ENCODE measurements around the gene LPAR2. TPM values are rescaled to one million over a fixed set of nuclear protein-coding genes. Genes with fewer than 3 reads are reported as not detected.
"Not testable (repeated sequence)": the region's sequence is repeated elsewhere in the genome, so short reads cannot be mapped to it uniquely, and the experiment has no call there.

The LPAR2 gene
- total RNA-seq, 1 donor from 2014 or later: 15.2 TPM

DNA sequence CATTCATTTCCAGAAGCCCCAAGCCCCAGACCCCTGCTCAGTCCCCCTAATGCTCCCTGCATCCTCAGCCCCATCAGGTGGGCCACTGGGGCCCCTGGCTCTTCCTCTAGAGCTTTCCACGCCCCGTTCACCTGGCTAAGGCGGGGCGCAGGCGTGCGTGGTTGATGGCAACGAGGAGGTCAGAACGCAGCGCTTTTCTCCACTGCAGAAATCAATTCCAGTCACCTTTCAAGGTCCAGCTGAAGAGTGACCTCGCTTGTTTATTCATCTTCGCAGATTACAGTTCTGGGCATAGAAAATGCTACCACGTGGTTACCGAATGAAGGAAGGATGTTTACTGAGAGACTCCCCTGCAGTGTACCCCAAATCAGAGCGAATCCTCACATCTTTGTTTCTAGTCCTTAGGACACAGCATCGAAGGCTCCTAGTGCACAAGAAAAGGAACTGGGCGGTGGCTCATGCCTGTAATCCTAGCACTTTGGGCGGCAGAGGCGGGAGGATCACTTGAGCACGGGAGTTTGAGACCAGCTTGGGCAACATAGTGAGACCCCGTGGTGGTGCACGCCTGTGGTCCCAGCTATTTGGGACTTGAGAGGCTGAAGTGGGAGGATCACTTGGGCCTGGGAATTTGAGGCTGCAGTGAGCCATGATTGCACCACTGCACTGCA lies 8.7 kb downstream of the LPAR2 start:
- H3K9me3 ChIP-seq: no peaks in the 10 kb centered on the region
- peaks cover 7% of the 10 kb centered on the region for H3K4me1 ChIP-seq
- no peaks in the 10 kb centered on the region for H3K27me3 ChIP-seq
- intact Hi-C loops (cut with DNase I): no loop called here
- H3K4me3 ChIP-seq: peak overlapping the region in 1 of 2 donors; percentile 40
- no peak overlapping the region for H3K27ac ChIP-seq
- DNase-seq (ENCODE audit: extremely low spot score in 2 of 2): no peak
- TF ChIP-seq, protein P1, sequence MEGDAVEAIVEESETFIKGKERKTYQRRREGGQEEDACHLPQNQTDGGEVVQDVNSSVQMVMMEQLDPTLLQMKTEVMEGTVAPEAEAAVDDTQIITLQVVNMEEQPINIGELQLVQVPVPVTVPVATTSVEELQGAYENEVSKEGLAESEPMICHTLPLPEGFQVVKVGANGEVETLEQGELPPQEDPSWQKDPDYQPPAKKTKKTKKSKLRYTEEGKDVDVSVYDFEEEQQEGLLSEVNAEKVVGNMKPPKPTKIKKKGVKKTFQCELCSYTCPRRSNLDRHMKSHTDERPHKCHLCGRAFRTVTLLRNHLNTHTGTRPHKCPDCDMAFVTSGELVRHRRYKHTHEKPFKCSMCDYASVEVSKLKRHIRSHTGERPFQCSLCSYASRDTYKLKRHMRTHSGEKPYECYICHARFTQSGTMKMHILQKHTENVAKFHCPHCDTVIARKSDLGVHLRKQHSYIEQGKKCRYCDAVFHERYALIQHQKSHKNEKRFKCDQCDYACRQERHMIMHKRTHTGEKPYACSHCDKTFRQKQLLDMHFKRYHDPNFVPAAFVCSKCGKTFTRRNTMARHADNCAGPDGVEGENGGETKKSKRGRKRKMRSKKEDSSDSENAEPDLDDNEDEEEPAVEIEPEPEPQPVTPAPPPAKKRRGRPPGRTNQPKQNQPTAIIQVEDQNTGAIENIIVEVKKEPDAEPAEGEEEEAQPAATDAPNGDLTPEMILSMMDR (IDR thresholded peaks at IDR 0.05): no peak
- TF ChIP-seq POLR2AphosphoS5 (IDR thresholded peaks at IDR 0.05; ENCODE audit: insufficient read depth in 1 of 2, low read depth in 1 of 2) (no peak), POLR2A (IDR thresholded peaks at IDR 0.05) (no peak)
- no peaks in the 10 kb centered on the region for H3K36me3 ChIP-seq

DNA sequence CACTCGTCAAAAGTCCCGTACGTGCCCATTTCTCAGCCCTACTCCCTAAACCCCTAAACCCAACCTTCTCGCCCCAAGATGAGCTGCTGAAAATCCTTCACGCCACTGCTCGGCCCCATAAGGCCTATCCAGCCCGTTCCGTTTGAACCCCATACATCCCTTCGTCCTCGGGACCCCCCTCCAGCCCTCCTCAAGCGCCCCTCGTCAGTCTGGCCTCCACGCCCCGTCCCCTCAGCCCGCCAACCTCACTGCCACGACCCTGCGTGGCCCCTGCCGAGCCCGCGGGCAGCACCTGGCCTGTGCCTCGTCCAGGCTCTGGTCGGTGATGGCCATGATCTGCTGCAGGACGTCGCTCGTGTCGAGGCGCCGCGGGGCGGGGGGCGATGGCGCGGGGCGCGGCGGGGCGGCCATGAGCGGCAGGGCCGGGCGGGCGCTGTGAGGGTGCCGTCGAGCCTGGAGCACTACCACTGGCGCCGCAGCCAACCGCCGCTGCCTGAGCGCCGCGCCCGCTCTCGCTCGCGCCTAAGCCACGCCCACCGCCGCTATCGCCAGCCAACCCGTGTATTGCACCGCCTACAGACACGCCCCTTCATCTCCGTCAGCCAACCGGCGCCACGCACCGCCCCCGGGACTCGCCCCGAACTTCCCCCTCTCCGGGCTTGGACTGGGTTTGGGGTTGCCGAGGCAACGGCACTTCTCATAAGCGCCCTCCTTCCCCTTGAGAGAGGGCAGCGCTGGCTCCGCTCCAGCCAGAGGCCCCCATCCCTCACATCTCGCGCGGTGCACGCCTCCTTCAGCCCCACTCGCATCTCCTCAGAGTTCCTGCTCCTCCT lies 9.6 kb downstream of the LPAR2 start, which contains the start of gene PBX4:
Gene PBX4, minus strand, starts transcription at position 469 of the 833 bp plus-strand sequence. Its CDS starts 58 bp downstream, at position 411.
- intact Hi-C loops (cut with DNase I): no loop called here
- no peak for DNase-seq (ENCODE audit: extremely low spot score in 2 of 2)
- H3K9me3 ChIP-seq: no peaks in the 10 kb centered on the region
- no peaks in the 10 kb centered on the region for H3K36me3 ChIP-seq
- H3K27me3 ChIP-seq: no peaks in the 10 kb centered on the region
- TF ChIP-seq, protein P1 (IDR thresholded peaks at IDR 0.05): no peak
- TF ChIP-seq POLR2AphosphoS5 (IDR thresholded peaks at IDR 0.05; ENCODE audit: insufficient read depth in 1 of 2, low read depth in 1 of 2) (peak in 1 of 2 donors; percentile 42), POLR2A (IDR thresholded peaks at IDR 0.05) (no peak)
- peaks cover 7% of the 10 kb centered on the region for H3K4me1 ChIP-seq
- H3K27ac ChIP-seq: no peak within 1 kb of the TSS
- H3K4me3 ChIP-seq: peak within 1 kb of the TSS; percentile 40 to 45

DNA sequence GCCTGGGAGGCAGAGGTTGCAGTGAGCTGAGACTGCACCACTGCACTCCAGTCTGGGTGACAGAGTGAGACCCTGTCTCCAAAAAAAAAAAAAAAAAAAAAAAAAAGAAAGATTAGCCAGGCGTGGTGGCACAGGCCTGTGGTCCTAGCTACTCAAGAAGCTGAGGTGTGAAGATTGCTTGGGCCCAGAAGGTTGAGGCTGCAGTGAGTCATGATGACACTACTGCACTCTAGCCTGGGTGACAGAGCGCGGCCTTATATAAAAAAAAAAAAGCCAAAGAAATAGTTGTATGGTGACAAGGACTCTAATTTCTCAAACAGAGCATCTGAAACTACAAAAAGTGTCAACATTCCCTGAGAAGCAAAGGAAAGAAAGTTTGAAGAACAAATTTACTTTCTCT lies 12.9 kb downstream of the LPAR2 start:
- intact Hi-C loops (cut with DNase I): no loop called here
- TF ChIP-seq, protein P1 (IDR thresholded peaks at IDR 0.05): no peak
- TF ChIP-seq POLR2A (IDR thresholded peaks at IDR 0.05): no peak
- no peak for TF ChIP-seq POLR2AphosphoS5 (IDR thresholded peaks at IDR 0.05; ENCODE audit: insufficient read depth in 1 of 2, low read depth in 1 of 2)
- H3K9me3 ChIP-seq: no peaks in the 10 kb centered on the region
- H3K27me3 ChIP-seq: no peaks in the 10 kb centered on the region
- peaks cover 7% of the 10 kb centered on the region for H3K4me1 ChIP-seq
- DNase-seq (ENCODE audit: extremely low spot score in 2 of 2): no peak
- no peaks in the 10 kb centered on the region for H3K36me3 ChIP-seq
- no peak overlapping the region for H3K27ac ChIP-seq
- H3K4me3 ChIP-seq: no peak overlapping the region

DNA sequence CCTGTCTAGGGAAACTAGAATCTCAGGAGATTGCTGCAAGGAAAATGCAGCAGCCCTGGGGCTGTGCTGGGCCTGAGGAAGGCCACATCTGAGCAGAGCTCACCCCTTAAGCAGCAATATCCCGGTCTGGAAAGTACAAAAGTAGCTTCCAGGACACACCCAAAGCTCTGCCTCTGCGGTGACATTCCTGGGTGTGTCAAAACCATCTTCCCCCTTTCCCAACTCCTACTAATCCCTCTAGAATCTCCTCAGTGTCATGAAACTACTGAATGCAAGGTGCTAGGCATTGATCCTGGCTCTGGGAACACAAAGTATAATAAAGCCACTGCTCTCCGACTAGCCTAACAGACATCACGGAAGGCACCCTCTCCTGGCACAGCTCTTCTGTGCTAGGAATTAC lies 14.5 kb downstream of the LPAR2 start:
- H3K9me3 ChIP-seq: no peaks in the 10 kb centered on the region
- intact Hi-C loops (cut with DNase I): no loop called here
- no peak overlapping the region for H3K27ac ChIP-seq
- no peak overlapping the region for H3K4me3 ChIP-seq
- no peaks in the 10 kb centered on the region for H3K4me1 ChIP-seq
- DNase-seq (ENCODE audit: extremely low spot score in 2 of 2): no peak
- TF ChIP-seq POLR2A (IDR thresholded peaks at IDR 0.05): no peak
- no peaks in the 10 kb centered on the region for H3K27me3 ChIP-seq
- H3K36me3 ChIP-seq: no peaks in the 10 kb centered on the region

DNA sequence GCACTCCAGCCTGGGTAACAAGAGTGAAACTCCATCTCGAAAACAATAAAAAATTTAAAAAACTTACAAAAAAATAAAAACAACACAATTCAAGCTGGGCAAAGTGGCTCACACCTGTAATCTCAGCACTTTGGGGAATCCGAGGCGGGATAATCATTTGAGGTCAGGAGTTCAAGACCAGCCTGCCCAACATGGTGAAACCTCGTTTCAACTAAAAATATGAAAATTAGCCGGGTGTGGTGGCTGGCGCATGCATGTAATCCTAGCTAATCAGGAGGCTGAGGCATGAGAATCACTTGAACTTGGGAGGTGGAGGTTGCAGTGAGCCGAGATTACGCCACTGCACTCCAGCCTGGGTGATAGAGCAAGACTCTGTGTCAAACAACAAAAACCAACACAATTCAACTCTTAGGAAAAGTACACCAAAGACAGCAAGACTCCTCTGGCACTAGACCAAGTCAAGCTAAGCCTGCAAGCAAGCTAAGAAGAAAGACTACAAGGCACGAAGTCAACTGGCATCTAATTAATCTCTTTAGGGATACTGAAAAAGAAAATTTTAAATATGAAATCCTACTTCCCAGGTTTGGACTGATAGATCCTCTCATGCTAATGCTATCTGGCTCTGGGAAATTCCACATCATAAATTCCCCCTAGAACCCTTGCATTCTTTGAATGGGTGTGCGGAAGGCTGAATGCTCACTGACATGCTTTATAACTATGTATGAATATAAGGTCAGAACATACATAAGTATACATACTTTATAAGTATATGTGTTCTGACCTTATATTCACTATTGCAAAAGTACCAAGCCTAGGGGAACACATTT lies 17.4 kb downstream of the LPAR2 start:
- H3K36me3 ChIP-seq: no peaks in the 10 kb centered on the region
- DNase-seq (ENCODE audit: extremely low spot score in 2 of 2): no peak
- H3K27me3 ChIP-seq: no peaks in the 10 kb centered on the region
- TF ChIP-seq, protein P1 (IDR thresholded peaks at IDR 0.05): no peak
- TF ChIP-seq POLR2AphosphoS5 (IDR thresholded peaks at IDR 0.05; ENCODE audit: insufficient read depth in 1 of 2, low read depth in 1 of 2): no peak
- no peak for TF ChIP-seq POLR2A (IDR thresholded peaks at IDR 0.05)
- no peaks in the 10 kb centered on the region for H3K4me1 ChIP-seq
- intact Hi-C loops (cut with DNase I): no loop called here
- no peak overlapping the region for H3K27ac ChIP-seq
- H3K4me3 ChIP-seq: no peak overlapping the region
- H3K9me3 ChIP-seq: no peaks in the 10 kb centered on the region

DNA sequence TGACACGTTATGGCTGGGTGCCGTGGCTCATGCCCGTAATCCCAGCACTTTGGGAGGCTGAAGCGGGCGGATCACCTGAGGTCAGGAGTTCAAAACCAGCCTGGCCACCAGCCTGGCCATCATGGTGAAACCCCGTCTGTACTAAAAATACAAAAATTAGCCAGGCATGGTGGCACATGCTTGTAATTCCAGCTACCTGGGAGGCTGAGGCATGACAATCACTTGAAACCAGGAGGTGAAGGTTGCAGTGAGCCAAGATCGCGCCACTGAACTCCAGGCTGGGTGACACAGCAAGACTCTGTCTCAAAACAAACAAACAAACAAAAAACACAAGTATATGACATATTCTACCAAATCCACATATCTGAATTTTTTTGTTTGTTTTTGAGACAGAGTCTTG lies 21.3 kb downstream of the LPAR2 start:
- intact Hi-C loops (cut with DNase I); H3K27ac ChIP-seq; H3K36me3 ChIP-seq; DNase-seq (ENCODE audit: extremely low spot score in 2 of 2); H3K4me3 ChIP-seq; H3K27me3 ChIP-seq; H3K9me3 ChIP-seq; H3K4me1 ChIP-seq: not testable (repeated sequence)

All from vagina (tissue), 2 donors.